ENCODE measurements around the gene LMBR1. TPM values are rescaled to one million over a fixed set of nuclear protein-coding genes. Genes with fewer than 3 reads are reported as not detected.
"Not testable (repeated sequence)": the region's sequence is repeated elsewhere in the genome, so short reads cannot be mapped to it uniquely, and the experiment has no call there.

LMBR1 gene
- total RNA-seq, 4 donors from 2014 or later, result 38.0 to 81.3 (median 56.4) TPM

DNA sequence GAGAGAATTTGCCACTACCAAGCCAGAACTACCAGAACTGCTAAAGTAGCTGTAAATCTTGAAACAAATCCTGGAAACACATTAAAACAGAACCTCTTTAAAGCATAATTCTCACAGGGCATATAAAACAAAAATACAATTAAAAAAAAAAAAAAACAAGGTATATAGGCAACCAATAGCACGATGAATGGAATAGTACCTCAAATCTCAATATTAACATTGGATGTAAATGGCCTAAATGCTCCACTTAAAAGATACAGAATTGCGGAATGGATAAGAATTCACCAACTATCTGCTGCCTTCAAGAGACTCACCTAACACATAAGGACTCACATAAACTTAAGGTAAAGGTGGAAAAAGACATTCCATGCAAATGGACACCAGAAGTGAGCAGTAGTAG is 17.2 kb downstream of the LMBR1 start:
- Histone ChIP-seq H3K27ac (replicated peaks in 1 of 4) (no peak overlapping the region), H3K4me3 (no peak overlapping the region), H3K36me3 (peaks cover 0 to 12% (median 5%) of the 10 kb centered on the region in 4 donors), H3K27me3 (no peaks in the 10 kb centered on the region), H3K4me1 (no peaks in the 10 kb centered on the region), H3K9me3 (no peaks in the 10 kb centered on the region)
- WGBS, result 98% methylated on average over 2 of the region's 2 CpGs
- intact Hi-C loops (cut with DNase I), result no loop called here
- TF ChIP-seq EP300 (IDR thresholded peaks at IDR 0.05) (no peak), POLR2A (IDR thresholded peaks at IDR 0.05; ENCODE audit: low read depth) (no peak), POLR2AphosphoS5 (IDR thresholded peaks at IDR 0.05) (no peak)
- TF ChIP-seq, protein P1, sequence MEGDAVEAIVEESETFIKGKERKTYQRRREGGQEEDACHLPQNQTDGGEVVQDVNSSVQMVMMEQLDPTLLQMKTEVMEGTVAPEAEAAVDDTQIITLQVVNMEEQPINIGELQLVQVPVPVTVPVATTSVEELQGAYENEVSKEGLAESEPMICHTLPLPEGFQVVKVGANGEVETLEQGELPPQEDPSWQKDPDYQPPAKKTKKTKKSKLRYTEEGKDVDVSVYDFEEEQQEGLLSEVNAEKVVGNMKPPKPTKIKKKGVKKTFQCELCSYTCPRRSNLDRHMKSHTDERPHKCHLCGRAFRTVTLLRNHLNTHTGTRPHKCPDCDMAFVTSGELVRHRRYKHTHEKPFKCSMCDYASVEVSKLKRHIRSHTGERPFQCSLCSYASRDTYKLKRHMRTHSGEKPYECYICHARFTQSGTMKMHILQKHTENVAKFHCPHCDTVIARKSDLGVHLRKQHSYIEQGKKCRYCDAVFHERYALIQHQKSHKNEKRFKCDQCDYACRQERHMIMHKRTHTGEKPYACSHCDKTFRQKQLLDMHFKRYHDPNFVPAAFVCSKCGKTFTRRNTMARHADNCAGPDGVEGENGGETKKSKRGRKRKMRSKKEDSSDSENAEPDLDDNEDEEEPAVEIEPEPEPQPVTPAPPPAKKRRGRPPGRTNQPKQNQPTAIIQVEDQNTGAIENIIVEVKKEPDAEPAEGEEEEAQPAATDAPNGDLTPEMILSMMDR (IDR thresholded peaks at IDR 0.05), result no peak
- no peak for DNase-seq (ENCODE audit: extremely low spot score)

DNA sequence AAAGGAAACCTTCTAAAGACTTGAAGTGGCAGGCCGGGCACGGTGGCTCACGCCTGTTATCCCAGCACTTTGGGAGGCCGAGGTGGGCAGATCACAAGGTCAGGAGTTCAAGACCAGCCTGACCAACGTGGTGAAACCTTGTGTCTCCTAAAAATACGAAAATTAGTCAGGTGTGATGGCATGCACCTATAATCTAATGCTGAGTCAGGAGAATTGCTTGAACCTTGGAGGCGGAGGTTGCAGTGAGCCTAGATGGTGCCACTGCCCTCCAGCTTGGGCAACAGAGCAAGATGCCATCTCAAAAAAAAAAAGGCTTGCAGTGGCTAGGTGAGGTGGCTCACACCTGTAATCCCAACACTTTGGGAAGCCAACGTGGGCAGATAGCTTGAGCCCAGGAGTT is 24.6 kb downstream of the LMBR1 start:
- WGBS, result 97% methylated on average over 8 of the region's 8 CpGs
- H3K27me3 ChIP-seq; H3K9me3 ChIP-seq; H3K4me3 ChIP-seq; H3K27ac ChIP-seq (replicated peaks in 1 of 4); H3K4me1 ChIP-seq; intact Hi-C loops (cut with DNase I); DNase-seq (ENCODE audit: extremely low spot score): not testable (repeated sequence)
- peaks cover 0 to 12% (median 5%) of the 10 kb centered on the region in 4 donors for H3K36me3 ChIP-seq

DNA sequence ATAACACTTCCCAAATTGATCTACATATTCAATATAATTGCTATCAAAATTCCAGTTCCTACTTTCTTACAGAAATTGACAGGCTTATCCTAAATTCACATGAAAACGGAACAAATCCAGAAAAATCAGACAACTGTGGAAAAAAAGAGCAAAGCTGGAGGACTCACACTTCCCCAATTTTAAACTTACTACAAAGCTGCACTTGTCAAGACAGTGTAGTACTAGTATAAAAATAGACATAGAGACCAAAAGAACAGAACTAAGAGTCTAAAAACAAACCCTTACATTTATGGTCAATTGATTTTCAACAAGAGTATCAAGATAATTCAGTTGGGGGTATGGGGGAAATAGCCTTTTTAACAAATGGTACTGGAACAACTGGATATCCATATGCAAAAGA is 27.5 kb downstream of the LMBR1 start:
- TF ChIP-seq EP300 (IDR thresholded peaks at IDR 0.05) (no peak), POLR2AphosphoS5 (IDR thresholded peaks at IDR 0.05) (no peak), POLR2A (IDR thresholded peaks at IDR 0.05; ENCODE audit: low read depth) (no peak)
- TF ChIP-seq, protein P1 (IDR thresholded peaks at IDR 0.05), result no peak
- Histone ChIP-seq H3K4me1 (no peaks in the 10 kb centered on the region), H3K27me3 (no peaks in the 10 kb centered on the region), H3K4me3 (no peak overlapping the region), H3K27ac (replicated peaks in 1 of 4) (no peak overlapping the region), H3K9me3 (no peaks in the 10 kb centered on the region), H3K36me3 (peaks cover 0 to 19% (median 4%) of the 10 kb centered on the region in 4 donors)
- 0% methylated on average over 1 of the region's 1 CpG for WGBS
- DNase-seq (ENCODE audit: extremely low spot score), result no peak
- intact Hi-C loops (cut with DNase I), result no loop called here

DNA sequence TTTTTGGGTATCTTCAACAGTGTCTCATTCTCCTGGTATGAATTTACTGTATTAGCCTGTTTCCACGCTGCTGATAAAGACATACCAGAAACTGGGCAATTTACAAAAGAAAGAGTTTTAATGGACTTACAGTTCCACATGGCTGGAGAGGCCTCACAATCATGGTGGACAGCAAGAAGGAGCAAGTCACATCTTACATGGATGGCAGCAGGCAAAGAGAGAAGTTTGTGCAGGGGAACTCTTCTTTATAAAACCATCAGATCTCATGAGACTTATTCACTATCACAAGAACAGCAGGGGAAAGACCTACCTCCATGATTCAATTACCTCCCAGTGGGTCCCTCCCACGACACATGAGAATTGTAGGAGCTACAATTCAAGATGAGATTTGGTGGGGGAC is 31.0 kb downstream of the LMBR1 start:
- WGBS, result 97% methylated on average over 2 of the region's 2 CpGs
- DNase-seq (ENCODE audit: extremely low spot score); H3K27ac ChIP-seq (replicated peaks in 1 of 4); H3K9me3 ChIP-seq; H3K4me3 ChIP-seq; H3K4me1 ChIP-seq; intact Hi-C loops (cut with DNase I); H3K27me3 ChIP-seq: not testable (repeated sequence)
- peaks cover 0 to 20% (median 4%) of the 10 kb centered on the region in 4 donors for H3K36me3 ChIP-seq

DNA sequence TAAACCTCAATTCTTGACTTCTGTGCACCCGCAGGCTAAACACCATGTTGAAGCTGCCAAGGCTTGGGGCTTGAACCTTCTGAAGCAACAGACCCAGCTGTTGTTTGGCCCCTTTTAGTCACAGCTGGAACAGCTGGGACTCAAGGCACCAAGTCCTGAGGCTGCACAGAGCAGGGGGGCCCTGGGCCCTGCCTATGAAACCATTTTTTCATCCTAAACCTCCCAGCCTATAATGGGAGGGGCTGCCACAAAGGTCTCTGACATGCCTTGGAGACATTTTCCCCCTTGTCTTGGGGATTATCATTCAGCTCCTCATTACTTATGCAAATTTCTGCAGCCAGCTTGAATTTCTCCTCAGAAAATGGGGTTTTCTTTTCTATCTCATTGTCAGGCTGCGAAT is 31.8 kb downstream of the LMBR1 start:
- no peak for TF ChIP-seq EP300 (IDR thresholded peaks at IDR 0.05)
- TF ChIP-seq POLR2A (IDR thresholded peaks at IDR 0.05; ENCODE audit: low read depth), result no peak
- TF ChIP-seq, protein P1 (IDR thresholded peaks at IDR 0.05), result no peak
- no peak for TF ChIP-seq POLR2AphosphoS5 (IDR thresholded peaks at IDR 0.05)
- DNase-seq (ENCODE audit: extremely low spot score), result no peak
- Histone ChIP-seq H3K9me3 (peaks cover 0 to 8% (median 2%) of the 10 kb centered on the region in 4 donors), H3K27ac (replicated peaks in 1 of 4) (no peak overlapping the region), H3K4me1 (no peaks in the 10 kb centered on the region), H3K36me3 (peaks cover 0 to 20% (median 4%) of the 10 kb centered on the region in 4 donors), H3K4me3 (no peak overlapping the region), H3K27me3 (no peaks in the 10 kb centered on the region)
- 88% methylated on average over 2 of the region's 2 CpGs for WGBS
- intact Hi-C loops (cut with DNase I), result no loop called here

DNA sequence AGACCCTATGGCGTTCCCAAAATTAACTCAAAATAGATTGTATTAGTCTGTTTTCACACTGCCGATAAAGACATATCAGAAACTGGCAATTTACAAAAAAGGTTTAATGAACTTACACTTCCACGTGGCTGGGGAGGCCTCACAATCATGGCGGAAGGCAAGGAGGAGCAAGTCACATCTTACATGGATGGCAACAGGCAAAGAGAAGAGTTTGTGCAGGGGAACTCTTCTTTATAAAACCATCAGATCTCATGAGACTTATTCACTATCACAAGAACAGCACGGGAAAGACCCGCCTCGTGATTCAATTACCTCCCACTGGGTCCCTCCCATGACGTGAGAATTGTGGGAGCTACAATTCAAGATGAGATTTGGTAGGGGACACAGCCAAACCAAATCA is 32.9 kb downstream of the LMBR1 start:
- peaks cover 0 to 20% (median 4%) of the 10 kb centered on the region in 4 donors for H3K36me3 ChIP-seq
- WGBS, result 98% methylated on average over 8 of the region's 8 CpGs
- intact Hi-C loops (cut with DNase I), result not testable (repeated sequence)

More for the DNA sequence above, 32.9 kb downstream of the LMBR1 start:
- H3K4me3 ChIP-seq; H3K27me3 ChIP-seq; H3K9me3 ChIP-seq; H3K4me1 ChIP-seq; H3K27ac ChIP-seq (replicated peaks in 1 of 4); DNase-seq (ENCODE audit: extremely low spot score): not testable (repeated sequence)
